Tibial nerve (tissue), 4 donors: ENCODE results near the gene MS4A1.

ENCODE experiments used
- CTCF ChIP-seq, 5 experiments: fragments of 200-600 bp in 3 of 5; fragments of 450-650 bp in 2 of 5; sonication (generic) in 3 of 5; IDR thresholded peaks; one replicate each; pipeline ENCODE4 v1.5.1; 2016 to 2019; ENCODE audit warnings: antibody characterized with exemption in 5 of 5, mild to moderate bottlenecking in 3 of 5, moderate library complexity in 2 of 5
- EP300 ChIP-seq, 2 donors: sonication (generic); formaldehyde crosslinking; IDR thresholded peaks; one replicate each; pipeline ENCODE4 v1.6.1; 2017; ENCODE audit warnings: antibody characterized with exemption in 2 of 2, mild to moderate bottlenecking in 1 of 2
- POLR2A ChIP-seq, 2 donors: fragments of 450-650 bp; IDR thresholded peaks; one replicate each; pipeline ENCODE4 v1.6.1; 2017; ENCODE audit warnings: antibody characterized with exemption in 2 of 2, mild to moderate bottlenecking in 2 of 2, moderate library complexity in 2 of 2

- TF ChIP-seq POLR2A (IDR thresholded peaks at IDR 0.05), result no peak
- TF ChIP-seq EP300 (IDR thresholded peaks at IDR 0.05), result no peak
- no peak for TF ChIP-seq CTCF (IDR thresholded peaks at IDR 0.05)
Measured at GRCh38 chr11:60428517-60428916, 27.1 kb upstream of the MS4A1 start.
